NOMO-1 treated with dmso at 0.1 percent for 144 hours (cell line): ENCODE data around the gene ITIH1.

Source experiments
- DNase-seq: peaks from one replicate; lab custom pipeline; 2025; ENCODE audit not compliant: unreplicated experiment; lab: John Stamatoyannopoulos, UW

ITIH1 gene

GRCh38 chr3:52788890-52789745, 11.7 kb downstream of the ITIH1 start:
- DNase-seq, result no peak

DNA sequence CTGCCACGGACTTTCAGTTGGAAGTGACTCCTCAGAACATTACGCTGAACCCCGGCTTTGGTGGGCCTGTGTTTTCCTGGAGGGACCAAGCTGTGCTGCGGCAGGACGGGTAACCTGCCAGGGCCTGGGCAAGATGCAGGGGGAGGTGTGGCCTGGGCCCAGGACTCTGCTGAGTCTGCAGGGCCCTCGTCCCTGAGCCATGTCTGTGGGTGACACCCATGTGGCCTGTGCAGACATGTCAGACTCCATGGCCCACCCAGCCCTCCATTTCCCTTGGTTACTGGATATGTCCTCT, 12.3 kb downstream of the ITIH1 start:
- DNase-seq, result no peak

DNA sequence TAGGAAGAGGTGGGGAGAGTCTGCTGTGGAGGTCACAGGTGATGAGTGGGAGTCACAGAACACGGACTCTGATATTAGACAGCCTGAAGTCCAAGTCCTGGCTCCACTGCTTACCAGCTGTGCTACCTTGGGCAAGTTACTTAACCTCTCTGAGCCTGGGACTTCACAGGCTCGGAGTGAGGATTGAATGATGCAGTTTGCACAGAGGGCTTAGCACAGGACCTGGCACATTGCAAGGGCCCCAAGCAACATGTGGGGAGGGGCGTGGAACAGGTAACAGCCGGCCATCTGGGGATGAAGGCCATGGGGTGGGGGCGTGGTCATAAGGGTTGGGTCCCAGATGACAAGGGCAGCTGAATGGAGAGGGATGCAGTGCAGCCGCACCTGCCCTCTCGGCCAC, 12.9 kb downstream of the ITIH1 start:
- DNase-seq, result no peak

GRCh38 chr3:52790741-52791140, 13.3 kb downstream of the ITIH1 start:
- no peak for DNase-seq

DNA sequence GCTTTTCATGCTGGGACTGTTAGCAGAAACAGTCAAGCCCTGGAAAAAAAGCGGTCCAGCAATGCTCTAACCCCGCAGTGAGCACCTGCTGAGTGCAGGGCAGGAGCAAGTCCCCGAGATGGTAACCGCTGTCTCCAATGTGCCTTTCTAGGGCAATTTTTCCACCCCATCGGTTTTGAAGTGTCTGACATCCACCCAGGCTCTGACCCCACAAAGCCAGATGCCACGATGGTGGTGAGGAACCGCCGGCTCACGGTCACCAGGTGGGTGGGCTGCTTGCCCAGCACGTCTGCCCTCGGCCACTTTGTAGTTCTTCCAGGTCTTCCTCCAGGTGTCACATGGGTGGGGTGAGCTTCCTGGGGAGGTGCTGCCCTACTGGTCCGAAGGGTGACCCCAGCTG, 14.0 kb downstream of the ITIH1 start:
- no peak for DNase-seq

DNA sequence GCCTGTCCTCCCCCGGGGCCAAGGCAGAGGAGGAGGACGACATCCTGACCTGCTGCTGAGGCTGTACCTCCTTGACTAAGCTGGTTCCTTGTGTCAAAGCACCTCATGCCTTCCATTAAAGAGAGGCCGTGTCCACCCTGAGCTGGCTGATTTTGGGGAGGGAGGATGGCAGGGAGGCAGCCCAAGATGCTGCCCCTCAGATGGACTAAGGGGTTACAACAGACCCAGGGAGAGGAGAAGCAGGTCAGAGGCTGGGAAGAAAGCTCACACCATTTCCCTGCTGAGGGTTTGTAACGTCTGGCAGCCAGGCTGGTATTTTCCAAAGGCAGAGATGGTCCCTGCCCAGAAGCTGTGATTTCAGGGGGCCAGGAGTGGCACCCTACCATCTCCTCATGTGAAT, 14.5 kb downstream of the ITIH1 start:
- no peak for DNase-seq

DNA sequence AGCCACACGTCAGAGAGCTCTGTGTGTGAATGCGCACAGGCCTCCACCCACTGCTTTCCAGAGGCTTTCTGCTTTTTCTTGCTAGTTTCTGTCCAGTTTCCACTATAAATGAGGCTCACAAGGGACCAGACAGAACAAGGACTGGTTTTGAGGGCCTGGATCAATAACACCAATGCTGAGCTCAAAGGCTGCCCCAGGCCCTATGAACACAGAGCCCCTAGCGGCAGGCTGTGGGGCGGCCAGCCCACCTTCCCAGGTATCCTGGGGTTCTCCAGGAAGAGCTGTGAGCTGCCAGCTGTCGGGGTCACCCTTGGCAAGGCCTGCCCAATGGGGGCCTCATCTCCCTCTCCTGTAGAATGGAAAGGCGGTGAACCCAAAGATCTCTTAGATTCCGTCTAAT, 15.0 kb downstream of the ITIH1 start:
- DNase-seq, result no peak

- DNase-seq, result no peak
These were observed 15.7 kb downstream of the ITIH1 start for GRCh38 chr3:52792961-52793695.

DNA sequence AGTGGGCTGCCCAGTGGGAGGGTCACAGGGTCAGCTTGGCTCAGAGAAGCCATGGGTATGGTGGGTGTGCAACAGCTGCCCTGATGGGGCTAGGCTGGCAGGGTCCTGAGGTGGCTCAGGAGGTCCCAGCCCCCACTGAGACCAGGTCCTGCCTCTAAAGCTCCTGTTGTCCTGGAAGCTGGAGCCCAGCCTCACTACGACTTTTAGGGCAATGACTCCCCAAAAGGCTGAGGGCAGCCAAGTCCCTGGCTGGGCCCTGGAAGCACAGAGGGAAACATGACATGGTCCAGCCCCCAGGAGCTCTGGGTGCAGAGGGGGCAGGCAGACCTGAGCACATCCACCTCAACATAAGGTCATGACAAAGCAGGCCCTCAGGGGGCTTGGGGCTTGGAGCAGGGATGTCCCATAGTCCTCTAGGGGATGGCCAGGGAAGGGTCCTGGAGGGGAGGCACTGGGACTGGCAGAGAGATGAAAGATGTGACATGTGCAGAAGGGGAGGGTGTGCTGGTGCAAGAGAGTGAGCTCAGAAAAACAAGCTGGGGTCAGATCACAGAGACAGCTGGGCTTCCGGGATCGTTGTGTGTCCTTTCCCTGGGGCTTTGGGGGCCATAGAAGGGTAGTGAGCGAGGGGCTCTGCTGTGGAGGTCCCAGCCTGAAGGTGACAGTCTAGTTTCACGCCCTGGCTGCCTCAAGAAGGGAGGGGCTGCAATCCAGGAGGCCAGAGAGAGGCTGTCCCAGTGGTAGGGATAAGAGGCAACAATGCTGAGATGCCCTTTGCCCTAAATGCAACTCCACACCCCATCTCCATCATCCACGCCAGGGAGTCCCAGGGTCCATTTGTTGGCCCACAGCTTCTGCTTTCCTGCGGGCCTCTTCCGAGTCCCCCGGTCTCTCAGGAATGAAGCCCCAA, 16.6 kb downstream of the ITIH1 start:
- DNase-seq, result no peak

GRCh38 chr3:52794612-52795099, 17.3 kb downstream of the ITIH1 start, which contains the start of gene ITIH3:
TSS of gene ITIH3 (plus strand) at chr3:52794796. CDS start at chr3:52794804, 8 bp downstream.
- no peak for DNase-seq

GRCh38 chr3:52795298-52795900, 18.0 kb downstream of the ITIH1 start:
- DNase-seq, result no peak

DNA sequence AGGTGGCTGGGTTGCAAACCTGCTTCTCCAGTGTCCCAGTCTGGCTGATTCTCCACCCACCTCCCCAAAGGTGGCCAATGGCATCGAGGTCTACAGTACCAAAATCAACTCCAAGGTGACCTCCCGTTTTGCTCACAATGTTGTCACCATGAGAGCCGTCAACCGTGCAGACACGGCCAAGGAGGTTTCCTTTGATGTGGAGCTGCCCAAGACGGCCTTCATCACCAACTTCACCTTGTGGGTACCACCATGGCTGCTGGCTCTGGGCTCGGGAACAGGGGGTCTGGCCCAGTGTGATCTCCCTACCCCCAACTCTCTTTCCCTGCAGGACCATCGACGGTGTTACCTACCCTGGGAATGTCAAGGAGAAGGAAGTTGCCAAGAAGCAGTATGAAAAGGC, 19.0 kb downstream of the ITIH1 start:
- DNase-seq, result no peak

DNA sequence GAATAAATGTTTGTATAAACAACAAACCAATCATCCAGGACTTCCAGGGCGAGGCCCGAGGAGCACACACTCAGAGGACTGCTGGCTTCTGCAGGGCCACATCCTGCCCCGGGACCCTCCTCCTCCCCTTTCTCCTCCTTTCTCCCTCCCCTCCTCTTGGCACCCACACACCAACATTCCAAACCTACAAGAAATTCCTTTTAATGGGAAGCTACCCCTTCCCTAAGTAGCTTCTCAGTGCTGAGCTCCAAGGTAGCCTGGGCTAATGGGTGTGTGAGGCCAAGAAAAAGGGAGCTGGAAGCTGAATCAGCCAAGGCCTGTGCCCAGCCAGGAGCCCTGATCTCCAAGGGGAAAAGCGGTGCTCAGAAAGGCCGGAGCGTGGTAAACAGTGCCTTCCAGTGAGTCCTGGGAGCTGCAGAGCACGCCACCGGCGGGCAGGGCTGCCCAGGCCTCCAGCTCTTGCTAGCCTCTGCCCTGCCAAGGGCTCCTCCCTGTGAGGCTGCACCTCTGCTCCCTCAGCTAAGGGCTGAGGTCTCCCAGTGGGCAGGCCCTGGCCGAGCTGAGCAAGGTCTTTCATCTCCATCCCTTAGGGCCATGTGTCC, 21.1 kb downstream of the ITIH1 start:
- no peak for DNase-seq

DNA sequence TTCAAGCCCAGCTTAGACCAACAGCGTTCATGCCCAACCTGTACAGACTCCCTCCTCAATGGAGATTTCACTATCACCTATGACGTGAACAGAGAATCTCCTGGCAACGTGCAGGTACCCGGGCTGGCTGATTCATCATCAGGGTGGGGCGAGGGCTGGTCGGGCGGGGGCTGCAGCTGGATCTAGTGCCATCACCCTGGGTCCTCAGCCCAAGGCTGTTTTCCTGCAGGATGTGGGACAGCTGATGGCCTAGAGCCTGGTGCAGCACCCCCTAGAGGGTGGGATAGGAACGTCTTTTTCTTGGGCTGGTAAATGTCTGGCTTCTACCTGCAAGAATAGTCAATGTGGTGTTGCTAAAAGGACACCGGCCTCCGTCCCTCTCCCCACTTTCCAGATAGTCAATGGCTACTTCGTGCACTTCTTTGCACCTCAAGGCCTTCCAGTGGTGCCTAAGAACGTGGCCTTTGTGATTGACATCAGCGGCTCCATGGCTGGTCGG, 21.6 kb downstream of the ITIH1 start:
- DNase-seq, result no peak

DNA sequence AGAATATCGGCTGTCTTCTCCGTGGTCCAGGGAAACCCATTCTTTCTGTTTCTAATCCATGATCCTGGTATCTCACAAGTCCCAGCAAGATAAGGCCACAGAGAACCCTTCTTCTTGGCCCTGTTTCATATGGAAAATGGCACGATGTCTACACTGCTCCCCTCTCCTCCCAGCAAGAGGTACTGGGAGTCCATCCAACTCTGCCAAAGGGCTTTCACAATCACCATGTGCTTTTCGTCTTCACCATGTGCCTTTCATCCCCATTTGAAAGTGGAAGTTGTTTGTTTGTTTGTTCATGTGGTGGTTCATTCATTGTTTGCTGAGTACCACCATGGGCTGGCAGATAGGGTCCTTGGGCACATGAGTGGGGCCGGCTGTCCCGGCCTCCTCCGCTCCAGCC, 22.7 kb downstream of the ITIH1 start:
- no peak for DNase-seq

DNA sequence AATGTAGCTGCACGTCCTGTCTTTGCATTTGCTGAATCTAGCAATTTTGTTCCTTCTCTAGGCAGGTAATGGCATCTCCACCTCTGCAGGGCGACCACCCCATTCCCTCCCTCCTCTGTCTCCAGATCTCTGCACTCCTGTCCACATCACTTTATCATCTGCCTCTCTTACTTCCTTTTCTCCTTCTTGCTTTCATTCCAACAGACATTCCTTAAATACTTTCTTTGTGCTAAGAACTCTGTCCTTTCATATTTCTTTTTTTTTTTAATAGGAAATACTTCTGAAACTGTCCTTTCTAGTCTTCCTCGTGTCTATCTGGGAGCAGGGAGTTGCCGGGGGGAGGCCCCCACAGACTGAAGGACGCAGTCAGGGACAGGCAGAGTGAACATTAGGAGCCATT, 24.4 kb downstream of the ITIH1 start:
- no peak for DNase-seq

GRCh38 chr3:52805270-52806039, 28.1 kb downstream of the ITIH1 start:
- no peak for DNase-seq

GRCh38 chr3:52809149-52809548, 31.8 kb downstream of the ITIH1 start:
- no peak for DNase-seq

DNA sequence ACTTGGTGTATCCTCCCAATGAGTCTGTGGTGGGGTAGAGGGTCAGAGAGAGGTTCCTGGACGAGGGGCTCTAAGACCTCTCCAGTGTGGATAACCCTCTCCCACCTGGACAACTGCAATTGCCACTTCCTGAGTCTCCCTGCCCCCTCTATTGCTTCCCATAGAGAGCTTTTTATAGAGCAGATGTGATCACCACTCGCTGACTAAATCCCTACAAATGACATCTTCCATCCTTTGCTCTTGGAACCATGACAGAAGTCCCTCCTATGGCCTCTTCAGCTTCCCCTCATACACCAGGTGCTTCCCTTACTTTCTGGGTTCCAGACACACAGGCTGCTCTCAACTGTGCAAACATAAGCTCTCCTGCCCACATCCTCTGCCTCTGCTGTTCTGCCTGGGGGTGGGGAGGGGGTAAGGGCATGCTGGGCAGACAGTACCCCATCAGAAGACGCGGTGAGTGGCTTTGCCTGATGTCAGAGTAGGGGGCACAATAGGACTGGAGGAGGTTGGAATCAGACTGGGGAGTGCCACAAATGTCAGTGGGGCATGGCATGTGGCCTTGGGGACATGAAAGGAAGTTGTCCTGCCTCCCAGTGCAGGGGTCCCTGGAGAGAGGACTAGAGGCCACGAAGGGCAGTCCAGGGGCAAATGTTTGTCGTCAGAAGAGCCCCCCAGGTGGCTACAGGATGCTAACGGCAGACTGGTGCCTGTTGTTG, 32.4 kb downstream of the ITIH1 start:
- DNase-seq, result no peak
